Measurements from ENCODE around the gene HACL1. TPM values are rescaled to one million over a fixed set of nuclear protein-coding genes. Genes with fewer than 3 reads are reported as not detected.

The HACL1 gene
- total RNA-seq, 2 donors from 2014 or later = 12.3 to 13.2 TPM

- TF ChIP-seq, protein P1, sequence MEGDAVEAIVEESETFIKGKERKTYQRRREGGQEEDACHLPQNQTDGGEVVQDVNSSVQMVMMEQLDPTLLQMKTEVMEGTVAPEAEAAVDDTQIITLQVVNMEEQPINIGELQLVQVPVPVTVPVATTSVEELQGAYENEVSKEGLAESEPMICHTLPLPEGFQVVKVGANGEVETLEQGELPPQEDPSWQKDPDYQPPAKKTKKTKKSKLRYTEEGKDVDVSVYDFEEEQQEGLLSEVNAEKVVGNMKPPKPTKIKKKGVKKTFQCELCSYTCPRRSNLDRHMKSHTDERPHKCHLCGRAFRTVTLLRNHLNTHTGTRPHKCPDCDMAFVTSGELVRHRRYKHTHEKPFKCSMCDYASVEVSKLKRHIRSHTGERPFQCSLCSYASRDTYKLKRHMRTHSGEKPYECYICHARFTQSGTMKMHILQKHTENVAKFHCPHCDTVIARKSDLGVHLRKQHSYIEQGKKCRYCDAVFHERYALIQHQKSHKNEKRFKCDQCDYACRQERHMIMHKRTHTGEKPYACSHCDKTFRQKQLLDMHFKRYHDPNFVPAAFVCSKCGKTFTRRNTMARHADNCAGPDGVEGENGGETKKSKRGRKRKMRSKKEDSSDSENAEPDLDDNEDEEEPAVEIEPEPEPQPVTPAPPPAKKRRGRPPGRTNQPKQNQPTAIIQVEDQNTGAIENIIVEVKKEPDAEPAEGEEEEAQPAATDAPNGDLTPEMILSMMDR (IDR thresholded peaks at IDR 0.05) = no peak
- H3K27me3 ChIP-seq = no peaks in the 10 kb centered on the region
- peak overlapping the region; percentile 33 to 35 for H3K27ac ChIP-seq
- no peak overlapping the region for H3K4me3 ChIP-seq
- peak; percentile 34 for DNase-seq (ENCODE audit: low spot score)
- H3K4me1 ChIP-seq = peaks cover 0 to 43% of the 10 kb centered on the region in 2 donors
- no peaks in the 10 kb centered on the region for H3K36me3 ChIP-seq
- H3K9me3 ChIP-seq = no peaks in the 10 kb centered on the region
Observed at GRCh38 chr3:15523660-15524417, 77.5 kb downstream of the HACL1 start.

GRCh38 chr3:15522016-15522415 is 79.4 kb downstream of the HACL1 start:
- no peaks in the 10 kb centered on the region for H3K9me3 ChIP-seq
- H3K27ac ChIP-seq = peak overlapping the region; percentile 89 to 92
- DNase-seq (ENCODE audit: low spot score) = no peak
- no peaks in the 10 kb centered on the region for H3K27me3 ChIP-seq
- no peaks in the 10 kb centered on the region for H3K36me3 ChIP-seq
- H3K4me1 ChIP-seq = peaks cover 0 to 38% of the 10 kb centered on the region in 2 donors
- peak overlapping the region; percentile 41 to 49 for H3K4me3 ChIP-seq
- TF ChIP-seq, protein P1 (IDR thresholded peaks at IDR 0.05) = no peak

DNA sequence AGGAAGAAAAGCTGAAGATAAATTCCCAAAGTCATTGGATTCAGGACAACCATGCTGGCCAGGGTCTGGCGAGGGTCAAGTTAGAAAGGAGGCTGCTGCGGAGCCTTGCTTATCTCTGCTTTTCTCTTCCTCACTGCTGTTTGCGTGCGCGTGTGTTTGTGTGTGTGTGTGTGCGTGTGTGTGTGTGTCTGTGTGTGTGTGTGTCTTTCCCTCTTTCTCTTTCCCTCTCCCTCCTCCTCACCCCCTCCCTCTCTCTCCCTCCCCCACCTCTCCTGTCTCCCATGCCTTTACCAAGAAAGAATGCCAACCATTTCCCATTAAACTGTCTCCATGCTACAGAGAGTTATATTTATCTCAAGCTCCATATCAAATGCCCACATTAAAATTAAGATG is 79.8 kb downstream of the HACL1 start, which contains the start of gene COLQ:
TSS of gene COLQ (minus strand) at position 134 of the 393 bp plus-strand sequence. CDS start at position 53, 81 bp downstream.
- TF ChIP-seq, protein P1 (IDR thresholded peaks at IDR 0.05) = no peak
- Histone ChIP-seq H3K27ac (peak within 1 kb of the TSS; percentile 89 to 92), H3K4me3 (peak within 1 kb of the TSS; percentile 41 to 49), H3K4me1 (peaks cover 0 to 36% of the 10 kb centered on the region in 2 donors), H3K27me3 (no peaks in the 10 kb centered on the region), H3K36me3 (no peaks in the 10 kb centered on the region), H3K9me3 (no peaks in the 10 kb centered on the region)
- no peak for DNase-seq (ENCODE audit: low spot score)

DNA sequence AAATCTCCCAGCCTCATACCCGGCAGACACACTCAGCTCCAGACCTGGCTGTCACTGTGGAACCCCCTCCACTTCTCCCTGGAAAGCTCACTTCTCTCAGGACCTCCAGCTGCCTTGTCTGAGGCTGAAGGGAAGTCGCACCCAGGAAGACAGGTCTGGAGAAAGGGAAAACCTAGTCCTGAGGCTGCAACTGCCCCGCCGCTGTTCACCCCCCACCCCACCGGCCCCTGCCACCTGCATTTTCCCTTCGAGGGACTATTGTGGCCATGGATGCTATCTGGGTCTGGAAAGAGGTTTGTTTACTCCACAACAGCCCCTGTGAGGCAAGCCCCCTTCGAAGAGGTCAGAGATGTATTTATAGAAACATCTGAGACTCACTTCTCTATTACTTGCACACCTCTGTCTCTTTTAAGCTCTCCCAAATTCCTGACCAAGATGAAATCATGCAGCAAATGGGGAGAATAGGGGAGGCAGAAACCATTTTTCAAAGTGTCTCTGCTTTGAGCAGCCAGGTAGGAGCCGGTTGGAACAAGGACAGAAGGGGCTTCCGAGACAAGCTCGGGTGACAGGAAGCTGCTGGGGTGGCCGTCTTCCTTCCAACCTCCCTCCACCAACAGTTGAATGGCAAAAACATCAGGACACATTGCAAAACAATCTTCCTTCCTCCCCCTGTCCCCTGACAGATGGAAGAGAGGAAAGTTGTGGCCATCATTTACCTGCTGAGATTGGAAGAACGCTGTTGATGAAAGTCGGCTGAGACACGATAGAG is 80.4 kb downstream of the HACL1 start:
- Histone ChIP-seq H3K4me3 (peak overlapping the region; percentile 41 to 49), H3K9me3 (no peaks in the 10 kb centered on the region), H3K4me1 (peaks cover 0 to 40% of the 10 kb centered on the region in 2 donors), H3K36me3 (no peaks in the 10 kb centered on the region), H3K27ac (peak overlapping the region; percentile 89 to 92), H3K27me3 (no peaks in the 10 kb centered on the region)
- TF ChIP-seq, protein P1 (IDR thresholded peaks at IDR 0.05) = no peak
- no peak for DNase-seq (ENCODE audit: low spot score)

- H3K4me1 ChIP-seq = peaks cover 0 to 47% of the 10 kb centered on the region in 2 donors
- DNase-seq (ENCODE audit: low spot score) = no peak
- H3K36me3 ChIP-seq = no peaks in the 10 kb centered on the region
- TF ChIP-seq, protein P1 (IDR thresholded peaks at IDR 0.05) = no peak
- no peaks in the 10 kb centered on the region for H3K9me3 ChIP-seq
- peak overlapping the region; percentile 41 to 49 for H3K4me3 ChIP-seq
- peak overlapping the region; percentile 89 to 92 for H3K27ac ChIP-seq
- H3K27me3 ChIP-seq = no peaks in the 10 kb centered on the region
Observed at GRCh38 chr3:15520185-15520584, 81.2 kb downstream of the HACL1 start.

Measured in right atrium auricular region (tissue), 2 donors.